HCT116 (cell line): ENCODE measurements around the gene MAPK1. TPM values are rescaled to one million over a fixed set of nuclear protein-coding genes. Genes with fewer than 3 reads are reported as not detected.
"Not testable (repeated sequence)": the region's sequence is repeated elsewhere in the genome, so short reads cannot be mapped to it uniquely, and the experiment has no call there.

ENCODE experiments used
- ATAC-seq: fragments of 200-7000 bp; cut with Tn5 transposase; 2 replicates; pipeline ENCODE4 v1.9.1; 2020; ENCODE audit warnings: mild to moderate bottlenecking, moderate library complexity
- BruUV-seq: library from RNA; stranded (reverse); fragments of 400-500 nt; replicated peaks from 2 replicates; lab custom pipeline; 2021; lab: Mats Ljungman, UMichigan
- CTCF ChIA-PET: fragments of 300-600 bp; sonication (Branson Sonifier 250); formaldehyde crosslinking; loops from one replicate; lab custom pipeline; 2021; ENCODE audit warnings: antibody characterized with exemption; lab: Charles Lee
- POLR2A ChIA-PET: fragments of 300-600, 350-600 bp; sonication (Branson Sonifier 250); formaldehyde crosslinking; loops from one replicate; lab custom pipeline; 2021; ENCODE audit warnings: antibody characterized with exemption; lab: Charles Lee
- RAD21 ChIA-PET, 2 experiments: fragments of 300-600 bp; sonication (Branson Sonifier 250); formaldehyde crosslinking; loops; one replicate each; lab custom pipeline; 2023; ENCODE audit warnings: low total read pairs in 2 of 2; ENCODE audit not compliant: uncharacterized antibody in 2 of 2, unreplicated experiment in 2 of 2, low non-redundant PET in 1 of 2; lab: Charles Lee
- DNase-seq: peaks from one replicate; pipeline ENCODE4 v3.0.0-alpha.2; 2010; ENCODE audit warnings: low read depth, low spot score
- H2AFZ ChIP-seq: fragments of 200-600 bp; shearing (Covaris generic), sonication (generic); 2 replicates; pipeline ENCODE4 v1.6.1; 2017; ENCODE audit warnings: low read depth, mixed run types, mixed read lengths, antibody characterized with exemption, low read length; ENCODE audit not compliant: poor library complexity, severe bottlenecking
- H3K27ac ChIP-seq: 2 replicates; pipeline ENCODE4 v1.5.1; 2012; ENCODE audit warnings: low read depth, low read length
- H3K27me3 ChIP-seq: fragments of 200-600 bp; sonication (generic); 2 replicates; pipeline ENCODE4 v1.6.1; 2016; ENCODE audit warnings: mixed run types, low read length, mixed read lengths; ENCODE audit not compliant: insufficient read depth
- H3K36me3 ChIP-seq, 2 experiments: fragments of 200-500 bp in 1 of 2; fragments of 200-600 bp in 1 of 2; sonication (Bioruptor generic) in 1 of 2; sonication (generic) in 1 of 2; 2 replicates each; pipeline versions ENCODE4 v1.5.1 to v1.6.1; 2014 to 2016; ENCODE audit warnings: low read length in 2 of 2, inconsistent platforms in 1 of 2, mixed read lengths in 1 of 2, mixed run types in 1 of 2; ENCODE audit not compliant: insufficient read depth in 2 of 2, control insufficient read depth in 1 of 2
- H3K4me1 ChIP-seq, 2 experiments: fragments of 200-600 bp in 1 of 2; sonication (generic) in 1 of 2; 2 replicates each; pipeline versions ENCODE4 v1.5.1 to v1.6.1; 2012 to 2017; ENCODE audit warnings: low read length in 2 of 2, inconsistent platforms in 1 of 2, mild to moderate bottlenecking in 1 of 2, mixed read lengths in 1 of 2, mixed run types in 1 of 2, moderate library complexity in 1 of 2; ENCODE audit not compliant: insufficient read depth in 2 of 2, control insufficient read depth in 1 of 2
- H3K4me2 ChIP-seq: fragments of 200-600 bp; sonication (generic); 2 replicates; pipeline ENCODE4 v1.6.1; 2017; ENCODE audit warnings: mixed run types, low read length, mixed read lengths
- H3K4me3 ChIP-seq, 2 experiments: fragments of 200-600 bp in 1 of 2; sonication (generic) in 1 of 2; replicated peaks in 1 of 2; 2 replicates each; pipeline ENCODE4 v1.5.1; 2011 to 2016; ENCODE audit warnings: low read length in 2 of 2, control low read depth in 1 of 2, low read depth in 1 of 2, mild to moderate bottlenecking in 1 of 2, mixed read lengths in 1 of 2, mixed run types in 1 of 2
- H3K79me2 ChIP-seq: fragments of 200-600 bp; sonication (generic); 2 replicates; pipeline ENCODE4 v1.6.1; 2017; ENCODE audit warnings: mild to moderate bottlenecking, mixed run types, low read length, moderate library complexity, mixed read lengths; ENCODE audit not compliant: insufficient read depth
- H3K9ac ChIP-seq: fragments of 200-600 bp; sonication (generic); 2 replicates; pipeline ENCODE4 v1.6.1; 2016; ENCODE audit warnings: low read length, mixed read lengths
- H3K9me2 ChIP-seq: fragments of 200-600 bp; sonication (generic), shearing (Covaris generic); 2 replicates; pipeline ENCODE4 v1.6.1; 2017; ENCODE audit warnings: mixed run types, mild to moderate bottlenecking, moderate library complexity; ENCODE audit not compliant: insufficient read depth
- H3K9me3 ChIP-seq, 2 experiments: fragments of 200-500 bp in 1 of 2; fragments of 200-600 bp in 1 of 2; sonication (Bioruptor generic) in 1 of 2; sonication (generic) in 1 of 2; 2 replicates each; pipeline ENCODE4 v1.6.1; 2014 to 2017; ENCODE audit warnings: low read length in 2 of 2, mixed read lengths in 2 of 2, inconsistent platforms in 1 of 2, low read depth in 1 of 2, mild to moderate bottlenecking in 1 of 2, mixed run types in 1 of 2, moderate library complexity in 1 of 2; ENCODE audit not compliant: control insufficient read depth in 1 of 2, insufficient read depth in 1 of 2
- H4K20me1 ChIP-seq: fragments of 200-600 bp; sonication (generic), shearing (Covaris generic); 2 replicates; pipeline ENCODE4 v1.6.1; 2017; ENCODE audit warnings: mixed run types, mild to moderate bottlenecking, moderate library complexity; ENCODE audit not compliant: insufficient read depth
- CBX3 ChIP-seq: IDR thresholded peaks from 2 replicates; pipeline ENCODE4 v1.6.1; 2012; ENCODE audit warnings: low read depth
- CEBPB ChIP-seq: IDR thresholded peaks from 2 replicates; pipeline ENCODE4 v1.6.1; 2012; ENCODE audit warnings: low read depth
- POLR2AphosphoS5 ChIP-seq: IDR thresholded peaks from 2 replicates; pipeline ENCODE4 v1.6.1; 2011; ENCODE audit warnings: mild to moderate bottlenecking, low read depth, low read length, moderate library complexity
- RAD21 ChIP-seq: IDR thresholded peaks from 2 replicates; pipeline ENCODE4 v1.6.1; 2012; ENCODE audit warnings: low read depth, mild to moderate bottlenecking
- SP1 ChIP-seq: IDR thresholded peaks from 2 replicates; pipeline ENCODE4 v1.6.1; 2012; ENCODE audit warnings: low read depth
- SRF ChIP-seq: IDR thresholded peaks from 2 replicates; pipeline ENCODE4 v1.6.1; 2012; ENCODE audit warnings: low read depth
- ZFX ChIP-seq: fragments of 450-650 bp; IDR thresholded peaks from 2 replicates; pipeline ENCODE4 v1.6.1; 2017
- intact Hi-C: fragments of 100-400 bp; cut with micrococcal nuclease; formaldehyde crosslinking; loops from 2 replicates; pipeline ENCODE4 v1.10.0; 2022
- total RNA-seq: library from RNA; stranded (reverse); gene quantifications from one replicate; pipeline ENCODE4 v1.2.1, GENCODE V29; 2021; ENCODE audit not compliant: unreplicated experiment
- TF ChIP-seq, protein P1 (sequence below): IDR thresholded peaks from 2 replicates; pipeline ENCODE4 v1.6.1; 2011; ENCODE audit warnings: mild to moderate bottlenecking, low read length, moderate library complexity; ENCODE audit not compliant: insufficient replicate concordance; ENCODE audit errors: extremely low read depth
- TF ChIP-seq, protein P2 (sequence below), 3 experiments: fragments of 200-600 bp in 1 of 3; sonication (generic) in 1 of 3; IDR thresholded peaks in 2 of 3; conservative IDR thresholded peaks in 1 of 3; 2 replicates each; pipeline ENCODE4 v1.5.1; 2012 to 2017; ENCODE audit warnings: low read depth in 2 of 3, low read length in 2 of 3, antibody characterized with exemption in 1 of 3, borderline replicate concordance in 1 of 3, control low read depth in 1 of 3, mild to moderate bottlenecking in 1 of 3, mixed read lengths in 1 of 3, mixed run types in 1 of 3, moderate library complexity in 1 of 3; ENCODE audit not compliant: insufficient read depth in 1 of 3

MAPK1 gene
- total RNA-seq, 1 experiment from 2014 or later = 137 TPM

DNA sequence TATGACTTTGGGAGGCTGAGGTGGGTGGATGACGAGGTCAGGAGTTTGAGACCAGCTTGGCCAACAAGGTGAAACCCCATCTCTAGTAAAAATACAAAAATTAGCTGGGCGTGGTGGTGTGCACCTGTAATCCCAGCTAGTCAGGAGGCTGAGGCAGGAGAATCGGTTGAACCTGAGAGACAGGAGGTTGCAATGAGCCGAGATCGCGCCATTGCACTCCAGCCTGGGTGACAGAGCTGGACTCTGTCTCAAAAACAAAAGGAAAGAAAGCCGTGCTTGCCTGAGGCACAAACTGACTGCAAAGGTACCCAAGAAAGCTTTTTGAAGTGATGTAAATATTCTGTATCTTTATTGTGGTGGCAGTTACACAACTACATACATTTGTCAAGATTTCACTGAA is 42.5 kb downstream of the MAPK1 start:
- intact Hi-C loops, H3K9me2 ChIP-seq, ATAC-seq, DNase-seq, H3K27ac ChIP-seq, H4K20me1 ChIP-seq, H3K4me1 ChIP-seq, CTCF ChIA-PET, H2AFZ ChIP-seq, H3K36me3 ChIP-seq, H3K9me3 ChIP-seq, H3K9ac ChIP-seq, BruUV-seq, H3K4me3 ChIP-seq, H3K27me3 ChIP-seq, RAD21 ChIA-PET, H3K4me2 ChIP-seq: not testable (repeated sequence)
- POLR2A ChIA-PET = interaction anchor here (1.0 kb wide), 1 partner anchor 10 kb away, joined by 3 read pairs; no protein-coding TSS in a partner anchor
- peaks cover 97% of the 10 kb centered on the region for H3K79me2 ChIP-seq

DNA sequence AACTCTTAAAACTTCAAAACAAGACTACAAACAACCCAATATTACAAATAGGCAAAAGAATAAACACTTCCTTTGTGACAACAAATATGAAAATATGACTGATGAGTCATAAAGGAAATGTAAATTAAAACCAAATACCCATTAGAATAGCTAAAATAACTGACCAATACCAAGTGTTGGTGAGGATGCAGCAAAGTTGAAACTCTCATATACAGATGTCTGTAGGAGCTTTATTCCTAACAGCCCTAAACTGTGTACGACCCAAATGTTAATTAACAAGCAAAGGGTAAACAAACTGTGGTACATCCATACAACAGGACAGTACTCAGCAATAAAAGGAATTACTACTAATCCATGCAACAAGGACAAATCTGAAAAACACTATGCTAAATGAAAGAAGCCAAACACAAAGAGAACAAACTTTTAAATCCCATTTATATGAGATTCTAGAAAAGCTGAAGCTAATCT is 43.0 kb downstream of the MAPK1 start:
- TF ChIP-seq, protein P1, sequence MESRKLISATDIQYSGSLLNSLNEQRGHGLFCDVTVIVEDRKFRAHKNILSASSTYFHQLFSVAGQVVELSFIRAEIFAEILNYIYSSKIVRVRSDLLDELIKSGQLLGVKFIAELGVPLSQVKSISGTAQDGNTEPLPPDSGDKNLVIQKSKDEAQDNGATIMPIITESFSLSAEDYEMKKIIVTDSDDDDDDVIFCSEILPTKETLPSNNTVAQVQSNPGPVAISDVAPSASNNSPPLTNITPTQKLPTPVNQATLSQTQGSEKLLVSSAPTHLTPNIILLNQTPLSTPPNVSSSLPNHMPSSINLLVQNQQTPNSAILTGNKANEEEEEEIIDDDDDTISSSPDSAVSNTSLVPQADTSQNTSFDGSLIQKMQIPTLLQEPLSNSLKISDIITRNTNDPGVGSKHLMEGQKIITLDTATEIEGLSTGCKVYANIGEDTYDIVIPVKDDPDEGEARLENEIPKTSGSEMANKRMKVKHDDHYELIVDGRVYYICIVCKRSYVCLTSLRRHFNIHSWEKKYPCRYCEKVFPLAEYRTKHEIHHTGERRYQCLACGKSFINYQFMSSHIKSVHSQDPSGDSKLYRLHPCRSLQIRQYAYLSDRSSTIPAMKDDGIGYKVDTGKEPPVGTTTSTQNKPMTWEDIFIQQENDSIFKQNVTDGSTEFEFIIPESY = no peak
- TF ChIP-seq CBX3 (no peak), POLR2AphosphoS5 (no peak), RAD21 (no peak), ZFX (no peak), SP1 (no peak), SRF (no peak), CEBPB (no peak)
- TF ChIP-seq, protein P2, sequence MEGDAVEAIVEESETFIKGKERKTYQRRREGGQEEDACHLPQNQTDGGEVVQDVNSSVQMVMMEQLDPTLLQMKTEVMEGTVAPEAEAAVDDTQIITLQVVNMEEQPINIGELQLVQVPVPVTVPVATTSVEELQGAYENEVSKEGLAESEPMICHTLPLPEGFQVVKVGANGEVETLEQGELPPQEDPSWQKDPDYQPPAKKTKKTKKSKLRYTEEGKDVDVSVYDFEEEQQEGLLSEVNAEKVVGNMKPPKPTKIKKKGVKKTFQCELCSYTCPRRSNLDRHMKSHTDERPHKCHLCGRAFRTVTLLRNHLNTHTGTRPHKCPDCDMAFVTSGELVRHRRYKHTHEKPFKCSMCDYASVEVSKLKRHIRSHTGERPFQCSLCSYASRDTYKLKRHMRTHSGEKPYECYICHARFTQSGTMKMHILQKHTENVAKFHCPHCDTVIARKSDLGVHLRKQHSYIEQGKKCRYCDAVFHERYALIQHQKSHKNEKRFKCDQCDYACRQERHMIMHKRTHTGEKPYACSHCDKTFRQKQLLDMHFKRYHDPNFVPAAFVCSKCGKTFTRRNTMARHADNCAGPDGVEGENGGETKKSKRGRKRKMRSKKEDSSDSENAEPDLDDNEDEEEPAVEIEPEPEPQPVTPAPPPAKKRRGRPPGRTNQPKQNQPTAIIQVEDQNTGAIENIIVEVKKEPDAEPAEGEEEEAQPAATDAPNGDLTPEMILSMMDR (IDR thresholded peaks at IDR 0.05 in 2 of 3, conservative IDR thresholded peaks at IDR 0.05 in 1 of 3; ENCODE audit: borderline replicate concordance in 1 of 3, insufficient read depth in 1 of 3, low read depth in 2 of 3, low read length in 2 of 3) = no peak
- TF ChIP-seq, all 23 proteins: peak for 0
- Histone ChIP-seq H3K4me2 (no peak overlapping the region), H2AFZ (no peak overlapping the region), H3K27me3 (no peaks in the 10 kb centered on the region), H3K27ac (no peak overlapping the region), H4K20me1 (peaks cover 3% of the 10 kb centered on the region; the same call in 1 of the 2 replicates), H3K36me3 (no peaks in the 10 kb centered on the region), H3K4me3 (no peak overlapping the region), H3K9me3 (no peaks in the 10 kb centered on the region), H3K4me1 (no peaks in the 10 kb centered on the region), H3K79me2 (peaks cover 96% of the 10 kb centered on the region), H3K9ac (no peak overlapping the region), H3K9me2 (no peaks in the 10 kb centered on the region)
- no peak for DNase-seq
- no peak for ATAC-seq
- RAD21 ChIA-PET = no interaction called here
- POLR2A ChIA-PET = interaction anchor here (1.0 kb wide), 1 partner anchor 10 kb away, joined by 3 read pairs; no protein-coding TSS in a partner anchor
- intact Hi-C loops = no loop called here
- BruUV-seq = no TSS peak
- CTCF ChIA-PET = no interaction called here
